NCI-H146 (cell line): ENCODE measurements around the gene HNRNPA2B1.

ENCODE experiments used
- DNase-seq: peaks from one replicate; lab custom pipeline; 2025; lab: John Stamatoyannopoulos, UW

HNRNPA2B1 gene

GRCh38 chr7:26200444-26201246 is at the start of gene HNRNPA2B1:
TSS of gene HNRNPA2B1 (minus strand) at chr7:26200746. CDS start at chr7:26200577, 169 bp downstream.
- DNase-seq: peak; percentile 99

GRCh38 chr7:26250239-26250638 is 49.7 kb upstream of the HNRNPA2B1 start:
- no peak for DNase-seq

- no peak for DNase-seq
Measured at GRCh38 chr7:26245150-26245549, 44.6 kb upstream of the HNRNPA2B1 start.

DNA sequence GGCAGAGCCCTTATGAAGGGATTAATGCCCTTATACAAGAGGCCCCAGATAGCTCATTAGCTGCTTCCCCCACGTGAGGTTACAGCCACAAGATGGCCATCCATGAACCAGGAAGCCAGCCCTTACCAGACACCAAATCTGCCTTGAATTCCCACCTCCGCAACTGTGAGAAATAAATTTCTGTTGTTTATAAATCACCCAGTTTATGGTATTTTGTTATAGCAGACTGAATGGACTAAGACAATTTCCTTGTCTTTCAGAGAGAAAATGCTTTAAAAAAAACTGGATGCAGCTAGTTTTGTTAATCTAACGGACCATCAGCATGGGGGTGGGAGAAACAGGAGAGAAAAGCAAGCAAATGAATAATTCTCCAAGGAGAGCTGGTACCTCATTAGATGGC is 37.5 kb upstream of the HNRNPA2B1 start:
- no peak for DNase-seq

DNA sequence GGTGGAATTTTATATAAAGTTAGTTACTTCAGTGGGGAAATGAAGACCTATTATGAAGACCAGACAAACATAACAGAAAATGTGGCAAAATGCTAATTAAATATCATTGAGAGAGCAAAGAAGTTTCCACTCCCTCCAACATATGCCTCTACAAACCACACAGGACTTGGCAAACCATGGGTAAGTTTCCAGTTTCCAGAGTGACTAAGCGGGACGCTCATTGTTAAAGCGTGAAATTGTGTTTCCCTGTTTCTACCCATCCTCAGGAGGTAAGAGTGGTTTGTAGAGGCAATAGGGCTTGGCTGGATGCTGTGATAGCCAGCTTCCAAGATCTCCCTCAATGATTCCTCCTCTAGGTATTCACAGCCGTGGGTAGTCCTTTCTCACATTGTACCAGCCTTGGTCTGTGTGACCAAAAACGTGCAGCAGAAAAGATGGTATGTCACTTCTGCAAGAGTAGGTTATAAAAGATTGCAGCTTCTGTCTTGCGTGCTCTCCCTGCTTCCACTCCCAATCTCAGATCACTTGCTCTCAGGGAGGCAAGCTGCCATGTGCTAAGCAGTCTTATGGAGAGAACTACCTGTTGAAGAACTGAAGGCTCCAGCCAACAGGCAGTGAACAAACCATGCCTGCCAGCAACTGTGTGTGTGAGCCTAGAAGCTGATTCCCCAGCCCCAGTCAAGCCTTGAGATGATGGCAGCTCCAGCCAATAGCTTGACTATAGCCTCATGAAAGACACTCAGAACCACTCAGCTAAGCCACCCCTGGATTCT is 36.7 kb upstream of the HNRNPA2B1 start:
- DNase-seq: no peak

DNA sequence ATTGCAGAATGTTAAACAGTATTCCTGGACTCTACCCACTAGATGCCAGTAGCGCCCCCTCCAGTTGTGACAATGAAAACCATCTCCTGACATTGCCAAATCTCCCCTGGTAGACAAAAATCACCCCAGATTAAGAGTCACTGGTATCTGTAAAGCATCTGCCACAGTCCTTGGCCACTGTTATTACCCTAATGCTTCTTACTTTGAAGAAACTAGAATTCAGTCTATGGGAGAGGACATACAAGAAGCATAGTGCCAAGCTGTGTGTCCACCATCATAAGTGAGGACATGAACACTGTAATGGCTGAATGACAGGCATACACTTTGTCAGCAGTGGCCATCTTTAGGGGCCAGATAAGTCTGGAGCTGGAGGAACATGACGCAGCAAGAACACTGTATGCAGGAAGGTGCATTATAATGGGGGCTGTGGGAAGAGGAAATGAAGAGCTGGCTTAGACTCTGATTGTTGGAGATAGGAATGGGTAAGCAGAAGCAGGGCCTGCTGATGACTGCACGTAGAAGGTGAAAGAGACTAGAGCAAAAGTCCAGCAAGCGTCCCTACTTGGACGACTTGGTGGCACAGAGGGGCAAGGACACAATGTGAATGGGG is 33.5 kb upstream of the HNRNPA2B1 start:
- no peak for DNase-seq

- DNase-seq: no peak
Measured at GRCh38 chr7:26227987-26228386, 27.4 kb upstream of the HNRNPA2B1 start.

- DNase-seq: no peak
Measured at GRCh38 chr7:26224359-26224758, 23.8 kb upstream of the HNRNPA2B1 start.

DNA sequence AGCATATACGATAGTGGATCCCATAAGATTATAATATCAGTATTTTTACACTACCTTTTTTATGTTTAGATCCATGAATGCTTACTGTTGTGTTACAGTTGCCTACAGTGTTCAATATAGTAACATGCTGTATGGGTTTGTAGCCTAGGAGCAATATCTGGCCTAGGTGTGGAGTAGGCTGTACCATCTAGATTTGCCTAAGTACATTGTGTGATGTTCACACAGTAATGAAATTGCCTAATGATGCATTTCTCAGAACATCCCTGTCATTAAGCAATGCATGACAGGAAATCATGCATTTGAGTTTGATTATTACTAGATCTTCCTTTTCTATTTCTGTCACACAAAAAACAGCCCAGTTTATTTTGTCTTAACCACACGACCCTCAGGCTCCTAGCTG is 15.5 kb upstream of the HNRNPA2B1 start:
- DNase-seq: no peak

- no peak for DNase-seq
Measured at GRCh38 chr7:26213807-26214515, 13.4 kb upstream of the HNRNPA2B1 start.

DNA sequence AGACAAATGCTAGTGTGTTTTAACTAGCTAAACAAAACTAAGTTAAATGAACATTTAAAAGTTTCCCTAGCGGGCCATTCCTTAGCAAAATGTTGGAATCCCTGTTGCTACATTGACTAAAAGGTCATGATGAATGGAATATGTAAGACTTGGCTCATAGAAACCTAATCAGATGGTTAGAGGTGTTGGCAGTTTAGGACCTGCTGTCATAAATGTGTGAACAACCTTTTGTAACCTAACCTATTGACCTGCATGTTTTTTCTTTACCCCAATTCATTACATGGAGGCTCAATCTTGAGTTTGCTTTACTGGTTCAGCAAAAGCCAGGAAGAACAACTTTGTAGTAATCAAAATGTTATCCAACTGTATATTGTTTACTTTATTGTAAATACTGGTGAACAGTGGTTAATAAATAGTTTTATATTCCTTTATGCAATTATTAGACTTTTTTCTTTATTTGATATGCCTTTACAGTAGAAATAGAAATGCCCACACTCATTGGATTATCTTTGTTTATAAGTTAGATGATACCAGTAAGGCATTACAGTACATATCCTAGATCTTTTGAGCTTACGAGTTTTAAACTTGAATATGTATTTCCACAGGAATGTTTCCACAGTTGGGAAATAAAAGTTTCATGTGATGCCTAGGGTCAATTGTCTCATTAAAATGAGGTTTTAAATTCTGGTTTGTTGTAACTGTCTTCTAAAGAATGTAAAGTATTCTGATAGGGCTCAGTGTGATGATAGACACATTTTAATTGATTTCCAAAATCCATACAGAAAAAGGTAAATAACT is 12.6 kb upstream of the HNRNPA2B1 start:
- DNase-seq: no peak

DNA sequence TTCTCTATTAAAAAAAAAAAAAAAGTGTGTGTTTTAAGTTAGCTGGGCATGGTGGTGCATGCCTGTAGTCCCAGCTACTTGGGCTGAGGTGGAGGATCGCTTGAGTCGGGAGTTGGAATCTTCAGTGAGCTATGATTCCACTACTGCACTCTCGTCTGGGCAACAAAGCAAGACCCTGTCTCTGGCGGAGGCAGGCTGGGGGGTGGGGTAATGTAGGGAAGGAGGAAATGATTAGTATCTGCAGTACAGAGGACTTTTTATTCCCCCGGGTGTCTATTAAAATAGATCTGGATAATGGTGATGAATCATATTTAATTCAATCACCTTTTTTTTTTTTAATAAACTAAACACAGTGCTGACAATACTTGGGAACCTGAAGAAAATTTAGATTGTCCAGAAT is 7.5 kb upstream of the HNRNPA2B1 start:
- DNase-seq: no peak

DNA sequence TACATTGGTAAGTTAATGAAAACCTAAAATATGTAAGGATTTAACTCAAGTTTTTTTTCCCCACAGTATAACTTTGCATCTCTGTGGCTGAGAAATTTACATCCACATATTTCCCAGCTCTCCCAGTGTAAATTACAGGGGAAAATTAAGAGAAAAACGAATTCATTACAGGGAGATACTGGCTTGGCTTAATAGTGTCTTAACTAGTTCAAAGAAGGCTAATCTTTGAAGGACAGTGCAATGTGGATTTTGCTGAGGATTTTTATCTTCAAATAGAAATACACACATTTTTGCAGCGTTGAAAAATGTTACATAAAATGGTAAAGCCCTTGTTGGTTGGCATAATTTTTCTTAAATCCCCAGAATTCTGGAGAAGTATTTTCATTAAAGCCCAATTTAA is 2.5 kb upstream of the HNRNPA2B1 start:
- no peak for DNase-seq

DNA sequence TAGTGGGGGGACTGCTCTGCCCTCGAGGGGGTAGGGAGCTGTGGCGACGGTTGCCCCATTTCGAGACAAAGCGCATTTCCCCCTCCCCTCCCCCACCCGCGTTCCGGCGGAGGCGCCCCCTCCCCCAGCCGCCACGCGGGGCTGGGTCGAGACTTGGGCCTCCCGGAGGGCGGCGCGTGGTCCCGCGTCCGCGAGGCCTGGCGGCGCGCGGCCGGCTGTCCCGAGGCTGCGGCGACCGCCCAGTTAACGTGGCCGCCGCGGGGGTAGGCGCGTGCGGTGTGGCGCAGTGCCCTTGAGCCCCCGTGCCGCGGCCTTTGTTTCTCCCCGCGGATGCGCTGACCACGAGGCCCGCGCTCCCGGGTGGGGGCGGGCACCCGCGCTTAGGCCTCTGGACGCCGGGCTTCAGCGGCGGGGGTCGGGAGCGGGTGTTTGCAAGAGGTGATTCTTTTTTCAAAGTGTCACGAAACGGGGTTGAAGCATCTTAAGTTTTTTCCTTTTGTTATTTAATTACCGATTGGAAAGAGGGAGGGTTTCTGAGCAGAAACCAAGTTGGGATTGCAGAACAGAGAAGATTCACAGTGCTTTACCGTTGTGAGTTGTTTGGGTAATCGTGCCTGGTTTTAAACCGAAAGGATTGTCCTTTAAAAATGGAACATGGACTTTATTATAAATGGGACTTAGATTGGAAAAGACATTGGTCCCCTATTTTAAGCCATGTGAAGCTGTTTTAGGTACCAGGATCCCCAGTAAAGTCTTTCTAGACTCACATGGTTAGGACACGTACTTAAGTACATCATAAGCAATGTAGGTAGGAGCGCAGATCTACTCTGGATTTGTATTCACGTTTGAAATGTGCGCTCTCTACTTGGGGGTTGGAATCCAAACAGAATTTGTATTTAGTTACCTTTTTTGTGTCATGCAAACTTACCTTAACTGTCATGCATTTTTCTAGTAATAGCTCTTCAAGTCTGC is 1.8 kb upstream of the HNRNPA2B1 start:
- DNase-seq: peak; percentile 57

GRCh38 chr7:26201247-26202018 is 887 bp upstream of the HNRNPA2B1 start, which contains the start of gene CBX3:
TSS of gene CBX3 (plus strand) at chr7:26201745. CDS start at chr7:26202999, 1,254 bp downstream.
- DNase-seq: peak; percentile 97

DNA sequence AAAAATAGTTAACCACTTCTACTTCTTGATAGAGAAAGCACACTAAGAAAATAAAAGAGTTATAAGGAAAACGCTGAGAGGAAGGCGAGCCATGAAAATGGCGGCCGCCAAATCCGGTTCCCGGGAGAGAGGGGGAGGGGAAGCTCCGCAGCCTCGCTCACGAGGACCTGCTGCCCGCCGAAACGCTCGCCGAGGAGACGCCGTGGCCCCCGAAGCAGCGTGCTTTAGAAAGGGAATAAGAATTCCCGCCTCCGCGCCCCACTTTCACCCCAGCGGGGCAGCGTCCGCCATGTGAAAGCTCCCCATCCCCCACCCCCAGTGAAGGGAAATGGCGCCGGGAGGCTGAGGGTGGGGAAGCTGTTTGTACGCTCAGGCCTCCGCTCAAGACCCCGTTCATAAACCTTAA is 505 bp downstream of the HNRNPA2B1 start:
- peak; percentile 78 for DNase-seq

DNA sequence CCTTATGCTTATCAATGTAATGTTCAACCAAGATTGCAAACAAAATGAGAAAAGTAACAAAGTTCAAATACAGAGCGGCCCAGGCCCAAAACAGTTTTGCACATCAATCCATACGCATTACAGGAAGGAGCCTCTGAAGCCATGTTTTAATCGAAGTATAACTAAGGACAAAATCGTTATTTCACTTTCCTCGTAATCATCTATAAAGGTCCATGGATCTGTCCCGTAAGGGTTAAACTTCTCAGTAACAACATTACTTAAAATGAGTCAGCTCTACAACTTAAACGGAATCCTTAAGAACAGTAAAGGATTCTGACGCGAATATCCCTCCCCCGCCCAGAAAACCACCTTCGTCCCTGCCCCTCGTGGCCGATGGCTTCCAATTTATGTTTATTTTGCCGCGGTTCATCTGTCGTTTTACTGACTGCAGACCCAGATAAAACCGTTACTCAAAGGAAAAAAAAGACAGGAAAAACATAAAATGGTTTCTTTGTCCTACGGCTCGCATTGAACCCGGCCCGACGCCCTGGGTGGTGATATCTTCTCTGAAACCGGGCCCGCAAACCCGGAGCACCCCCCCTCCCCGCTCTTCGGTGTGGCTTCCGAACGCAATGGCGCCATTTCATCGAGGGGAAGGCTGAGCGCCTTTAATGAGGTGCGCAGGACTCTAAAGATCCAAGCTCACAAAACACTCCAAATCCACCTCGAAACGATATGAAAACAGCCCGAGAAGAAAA is 1.1 kb downstream of the HNRNPA2B1 start:
- peak; percentile 71 for DNase-seq

DNA sequence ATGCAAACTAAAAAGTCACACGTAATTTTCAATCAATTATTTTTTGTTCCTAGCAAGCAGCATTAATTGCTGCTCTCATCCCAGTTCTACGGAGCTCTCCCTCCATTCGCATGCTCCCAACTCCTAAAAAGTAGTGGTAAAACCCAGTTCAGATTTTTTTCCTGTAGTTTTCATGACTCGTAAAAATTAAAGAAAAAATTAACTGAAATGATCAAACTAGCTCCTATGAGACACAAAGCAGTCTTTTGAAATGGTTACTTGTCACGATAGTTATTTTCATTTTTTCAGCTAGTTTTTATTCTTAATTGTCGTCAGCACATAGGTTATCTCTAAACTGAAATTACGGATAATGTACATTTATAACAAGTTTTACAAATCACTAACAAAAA is 1.8 kb downstream of the HNRNPA2B1 start:
- DNase-seq: no peak
